Endothelial cell of umbilical vein (primary cell): ENCODE measurements around the gene ULK4. TPM values are rescaled to one million over a fixed set of nuclear protein-coding genes. Genes with fewer than 3 reads are reported as not detected.
A peak's percentile ranks its signal among the peaks of the same experiment; 100 is the strongest.

Source experiments
- BruUV-seq: library from RNA; stranded (reverse); fragments of 400-500 nt; replicated peaks from 2 replicates; lab custom pipeline; 2021; lab: Mats Ljungman, UMichigan
- CTCF ChIA-PET: fragments of 300-600, 350-600 bp; sonication (Branson Sonifier 250); formaldehyde crosslinking; loops from one replicate; lab custom pipeline; 2021; ENCODE audit warnings: antibody characterized with exemption, inconsistent platforms; lab: Charles Lee
- POLR2A ChIA-PET: fragments of 300-600, 350-600 bp; sonication (Branson Sonifier 250); formaldehyde crosslinking; loops from one replicate; lab custom pipeline; 2021; ENCODE audit warnings: antibody characterized with exemption, inconsistent platforms; lab: Charles Lee
- DNase-seq: peaks from one replicate; pipeline ENCODE4 v3.0.0-alpha.2; 2011; ENCODE audit warnings: low read depth, low spot score
- FAIRE-seq: peaks from 2 replicates; lab custom pipeline; 2011; peaks lifted over from hg19 to GRCh38; lab: Jason Lieb, UNC
- H2AFZ ChIP-seq: 2 replicates; pipeline ENCODE4 v1.6.0; 2012; ENCODE audit warnings: low read depth, low read length, control low read depth, inconsistent platforms
- H3K27ac ChIP-seq: 2 replicates; pipeline ENCODE4 v1.5.1; 2011; ENCODE audit warnings: low read depth, mild to moderate bottlenecking, control low read depth, low read length, moderate library complexity; ENCODE audit not compliant: insufficient read depth
- H3K27me3 ChIP-seq, 2 experiments: 2 replicates each; pipeline versions ENCODE4 v1.6.0 to v1.6.1; 2011; ENCODE audit warnings: low read length in 2 of 2, mixed read lengths in 1 of 2; ENCODE audit not compliant: control insufficient read depth in 2 of 2, insufficient read depth in 2 of 2
- H3K36me3 ChIP-seq, 2 experiments: 2 replicates in 1 of 2; 3 replicates in 1 of 2; pipeline ENCODE4 v1.5.1; 2011; ENCODE audit warnings: low read length in 2 of 2, mild to moderate bottlenecking in 1 of 2, moderate library complexity in 1 of 2; ENCODE audit not compliant: control insufficient read depth in 2 of 2, insufficient read depth in 2 of 2; ENCODE audit errors: extremely low read depth in 1 of 2
- H3K4me1 ChIP-seq: 3 replicates; pipeline ENCODE4 v1.5.1; 2011; ENCODE audit warnings: mild to moderate bottlenecking, low read length; ENCODE audit not compliant: control insufficient read depth, insufficient read depth; ENCODE audit errors: extremely low read depth
- H3K4me2 ChIP-seq: 2 replicates; pipeline ENCODE4 v1.6.1; 2011; ENCODE audit warnings: low read length, control low read depth, mixed read lengths; ENCODE audit not compliant: insufficient read depth
- H3K4me3 ChIP-seq, 3 experiments: fragments of 200-600 bp in 1 of 3; sonication (generic), shearing (Covaris generic) in 1 of 3; replicated peaks in 1 of 3; 2 replicates each; pipeline ENCODE4 v1.5.1; 2011 to 2016; ENCODE audit warnings: control low read depth in 3 of 3, low read length in 3 of 3, mild to moderate bottlenecking in 2 of 3, inconsistent platforms in 1 of 3, low read depth in 1 of 3, moderate library complexity in 1 of 3; ENCODE audit not compliant: insufficient read depth in 1 of 3
- H3K79me2 ChIP-seq: 2 replicates; pipeline ENCODE4 v1.6.0; 2012; ENCODE audit warnings: low read length, inconsistent platforms; ENCODE audit not compliant: control insufficient read depth, insufficient read depth
- H3K9ac ChIP-seq: replicated peaks from 2 replicates; pipeline ENCODE3; 2011; ENCODE audit warnings: low read length, control low read depth; ENCODE audit not compliant: insufficient read depth; ENCODE audit errors: extremely low read depth
- H3K9me1 ChIP-seq: replicated peaks from 3 replicates; pipeline ENCODE4 v1.6.0; 2011; ENCODE audit warnings: mild to moderate bottlenecking, low read length; ENCODE audit not compliant: control insufficient read depth, insufficient read depth; ENCODE audit errors: extremely low read depth
- H3K9me3 ChIP-seq: replicated peaks from 2 replicates; pipeline ENCODE4 v1.5.1; 2012; ENCODE audit warnings: low read length, inconsistent platforms; ENCODE audit not compliant: control insufficient read depth, insufficient read depth
- H4K20me1 ChIP-seq: replicated peaks from 2 replicates; pipeline ENCODE3; 2011; ENCODE audit warnings: mild to moderate bottlenecking, low read length; ENCODE audit not compliant: control insufficient read depth, insufficient read depth; ENCODE audit errors: extremely low read depth
- CTCF ChIP-seq, 2 donors: IDR thresholded peaks; 1 replicate in 1 of 2; 2 replicates in 1 of 2; pipeline ENCODE4 v1.5.1; 2011; ENCODE audit warnings: low read length in 2 of 2, mild to moderate bottlenecking in 2 of 2, moderate library complexity in 2 of 2, control low read depth in 1 of 2, inconsistent platforms in 1 of 2, low read depth in 1 of 2; ENCODE audit not compliant: insufficient read depth in 1 of 2; ENCODE audit errors: extremely low read depth in 1 of 2
- EZH2 ChIP-seq: IDR thresholded peaks from 2 replicates; pipeline ENCODE4 v1.6.1; 2012; ENCODE audit warnings: borderline replicate concordance, low read depth, mild to moderate bottlenecking, moderate library complexity, low read length, inconsistent platforms; ENCODE audit not compliant: severe bottlenecking
- FOS ChIP-seq: IDR thresholded peaks from 2 replicates; pipeline ENCODE4 v1.6.1; 2011; ENCODE audit warnings: mild to moderate bottlenecking, low read length, moderate library complexity, borderline replicate concordance; ENCODE audit not compliant: insufficient read depth
- GATA2 ChIP-seq: IDR thresholded peaks from 2 replicates; pipeline ENCODE4 v1.7.0; 2011; ENCODE audit warnings: low read depth, mild to moderate bottlenecking, moderate library complexity, mixed read lengths, low read length; ENCODE audit not compliant: insufficient read length, insufficient read depth
- JUN ChIP-seq: IDR thresholded peaks from 2 replicates; pipeline ENCODE4 v1.6.1; 2011; ENCODE audit warnings: borderline replicate concordance, low read depth; ENCODE audit not compliant: insufficient read length, insufficient read depth
- MYC ChIP-seq: IDR thresholded peaks from one replicate; pipeline ENCODE4 v1.6.1; 2011; ENCODE audit warnings: mild to moderate bottlenecking, low read depth, low read length
- POLR2A ChIP-seq: IDR thresholded peaks from 2 replicates; pipeline ENCODE4 v1.6.1; 2012; ENCODE audit warnings: low read depth, mild to moderate bottlenecking, control low read depth, low read length
- POLR2AphosphoS5 ChIP-seq: IDR thresholded peaks from 2 replicates; pipeline ENCODE4 v1.6.1; 2012; ENCODE audit warnings: low read depth, mild to moderate bottlenecking, control low read depth, low read length, moderate library complexity; ENCODE audit not compliant: insufficient read depth
- dilution Hi-C: fragments of 300-500 bp; cut with MboI; formaldehyde crosslinking; loops from one replicate; pipeline ENCODE4 v1.15.0; 2019; ENCODE audit warnings: low sequenced_read_pairs; ENCODE audit not compliant: extremely low pct_ligation_motif_present
- intact Hi-C: fragments of 100-400 bp; cut with micrococcal nuclease; formaldehyde crosslinking; loops from one replicate; pipeline ENCODE4 v1.10.0; 2022
- polyA plus RNA-seq, 4 experiments: library from polyadenylated mRNA; depleted of rRNA in 3 of 4; stranded (reverse) in 3 of 4; unstranded in 1 of 4; fragments of >200 nt; gene quantifications; 2 replicates each; pipeline versions ENCODE4 v1.2.1 to v1.2.3, GENCODE V29; 2011 to 2012; ENCODE audit warnings: missing spikeins in 1 of 4
- total RNA-seq: library from RNA; stranded (reverse); gene quantifications from 2 replicates; pipeline ENCODE4 v1.2.3, GENCODE V29; 2021
- TF ChIP-seq, protein P1 (sequence below): IDR thresholded peaks from 2 replicates; pipeline ENCODE4 v1.6.1; 2011; ENCODE audit not compliant: insufficient read depth, insufficient read length

Gene ULK4
- total and polyA plus RNA-seq, 2 donors (not counting 3 experiments of a cell fraction or from before 2014, with no cell fraction given), result 3.3 to 16.0 TPM

- Histone ChIP-seq H3K27me3 (no peaks in the 10 kb centered on the region), H3K4me1 (peaks cover 7% of the 10 kb centered on the region), H3K27ac (no peak overlapping the region), H3K4me2 (no peak overlapping the region), H3K79me2 (no peaks in the 10 kb centered on the region), H4K20me1 (no peaks in the 10 kb centered on the region), H3K9me3 (no peaks in the 10 kb centered on the region), H2AFZ (no peak overlapping the region), H3K4me3 (no peak overlapping the region), H3K36me3 (no peaks in the 10 kb centered on the region), H3K9ac (no peak overlapping the region), H3K9me1 (no peaks in the 10 kb centered on the region)
- ChIA-PET POLR2A (no interaction called here), CTCF (interaction anchor here (0.9 to 2.0 kb wide), 4 partner anchors 9 to 1133 kb away, joined by 3 to 12 read pairs (median 4); no protein-coding TSS in a partner anchor)
- DNase-seq, result peak; percentile 91
- dilution Hi-C loops (no loop called here), intact Hi-C loops (no loop called here)
- BruUV-seq, result no TSS peak
- FAIRE-seq, result peak; percentile 79
- TF ChIP-seq POLR2AphosphoS5, result no peak
- no peak for TF ChIP-seq GATA2
- TF ChIP-seq, protein P1, sequence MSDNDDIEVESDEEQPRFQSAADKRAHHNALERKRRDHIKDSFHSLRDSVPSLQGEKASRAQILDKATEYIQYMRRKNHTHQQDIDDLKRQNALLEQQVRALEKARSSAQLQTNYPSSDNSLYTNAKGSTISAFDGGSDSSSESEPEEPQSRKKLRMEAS, result no peak
- TF ChIP-seq MYC, result no peak
- no peak for TF ChIP-seq FOS
- TF ChIP-seq EZH2, result no peak
- no peak for TF ChIP-seq JUN
- no peak for TF ChIP-seq CTCF (IDR thresholded peaks at IDR 0.05; ENCODE audit: extremely low read depth in 1 of 2, insufficient read depth in 1 of 2, low read depth in 1 of 2, low read length in 2 of 2)
- TF ChIP-seq POLR2A, result no peak
Observed at GRCh38 chr3:41711651-41712050, 250.3 kb downstream of the ULK4 start.
